GM12873 (cell line): Measurements from ENCODE around the gene PRMT2.

Experiments used
- CTCF ChIP-seq: IDR thresholded peaks from 2 replicates; pipeline ENCODE4 v1.5.1; 2012; ENCODE audit warnings: low read depth, mild to moderate bottlenecking, moderate library complexity, low read length, control low read depth; ENCODE audit not compliant: insufficient read depth; ENCODE audit errors: missing control alignments

The PRMT2 gene

GRCh38 chr21:46637952-46638746, 2.7 kb downstream of the PRMT2 start:
- TF ChIP-seq CTCF: no peak

GRCh38 chr21:46639489-46640386, 4.3 kb downstream of the PRMT2 start:
- peak; percentile 21 for TF ChIP-seq CTCF

GRCh38 chr21:46641656-46642055, 6.2 kb downstream of the PRMT2 start:
- TF ChIP-seq CTCF: no peak

GRCh38 chr21:46643379-46644177, 8.1 kb downstream of the PRMT2 start:
- no peak for TF ChIP-seq CTCF

- TF ChIP-seq CTCF: no peak
These were observed 10.4 kb downstream of the PRMT2 start for GRCh38 chr21:46645840-46646239.

GRCh38 chr21:46646541-46647154, 11.2 kb downstream of the PRMT2 start:
- TF ChIP-seq CTCF: no peak
